ENCODE measurements around the gene ZNF609. TPM values are rescaled to one million over a fixed set of nuclear protein-coding genes. Genes with fewer than 3 reads are reported as not detected.
"Not testable (repeated sequence)": the region's sequence is repeated elsewhere in the genome, so short reads cannot be mapped to it uniquely, and the experiment has no call there.

Gene ZNF609
- total RNA-seq, 2 experiments from 2014 or later: 34.1 TPM

GRCh38 chr15:64634027-64634426 is 173.6 kb downstream of the ZNF609 start:
- ChIA-PET CTCF (interaction anchor here (1.0 to 1.1 kb wide), 3 partner anchors 10 to 16 kb away, joined by 3 to 4 read pairs (median 4); no protein-coding TSS in a partner anchor), POLR2A (interaction anchor here (0.9 to 1.3 kb wide), 3 partner anchors 10 to 17 kb away, joined by 3 to 4 read pairs (median 3); no protein-coding TSS in a partner anchor)

DNA sequence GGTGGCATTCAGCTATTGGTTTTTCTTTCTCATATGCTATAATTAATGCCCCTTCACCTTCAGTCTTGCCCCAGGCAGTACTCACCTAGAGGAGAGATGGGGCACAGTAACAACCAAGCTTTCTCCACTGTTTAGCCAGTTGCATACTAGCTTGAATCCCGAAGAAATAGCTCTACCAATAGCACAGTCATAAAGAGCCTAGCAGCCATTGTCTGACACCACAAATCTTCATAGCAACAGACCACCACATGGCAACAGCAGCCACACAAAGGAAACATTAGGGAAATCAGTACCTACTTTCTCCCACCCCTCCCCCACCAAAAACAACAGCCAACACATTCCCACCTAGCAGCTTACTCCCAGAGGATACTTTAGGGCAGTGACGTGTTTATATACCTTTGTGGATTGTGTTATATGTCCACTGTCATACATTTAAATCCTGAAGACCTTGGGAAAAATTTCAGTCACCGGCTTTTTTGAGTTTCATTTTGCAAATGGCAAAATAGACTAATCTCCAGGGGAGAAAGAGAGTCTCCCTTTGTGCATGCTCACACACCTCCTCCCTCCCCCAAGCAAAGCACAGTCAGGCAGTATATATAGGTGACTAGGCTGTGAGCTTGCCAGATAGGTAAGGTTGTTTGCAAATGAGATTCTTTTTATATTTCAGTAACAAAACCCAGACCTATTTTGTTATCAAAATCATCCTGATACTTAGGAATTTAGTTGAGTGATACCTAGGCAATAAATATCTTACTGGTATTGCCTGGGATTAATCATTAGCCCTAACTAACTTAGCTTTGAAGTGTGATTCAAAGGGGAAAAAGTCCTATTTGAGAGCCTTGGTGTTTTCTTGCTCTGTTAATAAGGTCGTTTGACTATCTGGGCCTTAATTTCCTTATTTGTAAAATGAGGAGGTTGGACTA is 174.5 kb downstream of the ZNF609 start:
- ChIA-PET CTCF (interaction anchor here (1.1 kb wide), 2 partner anchors 9 to 13 kb away, joined by 4 read pairs; no protein-coding TSS in a partner anchor), POLR2A (interaction anchor here (0.5 to 1.3 kb wide), 5 partner anchors 11 to 454 kb away, joined by 3 to 6 read pairs (median 4); no protein-coding TSS in a partner anchor)

GRCh38 chr15:64635499-64636495 is 175.4 kb downstream of the ZNF609 start:
- ChIA-PET POLR2A (interaction anchor here (0.5 kb wide), 1 partner anchor 33 kb away, joined by 6 read pairs; no protein-coding TSS in a partner anchor), CTCF (interaction anchor here (1.7 kb wide), 1 partner anchor 18 kb away, joined by 5 read pairs; no protein-coding TSS in a partner anchor)

DNA sequence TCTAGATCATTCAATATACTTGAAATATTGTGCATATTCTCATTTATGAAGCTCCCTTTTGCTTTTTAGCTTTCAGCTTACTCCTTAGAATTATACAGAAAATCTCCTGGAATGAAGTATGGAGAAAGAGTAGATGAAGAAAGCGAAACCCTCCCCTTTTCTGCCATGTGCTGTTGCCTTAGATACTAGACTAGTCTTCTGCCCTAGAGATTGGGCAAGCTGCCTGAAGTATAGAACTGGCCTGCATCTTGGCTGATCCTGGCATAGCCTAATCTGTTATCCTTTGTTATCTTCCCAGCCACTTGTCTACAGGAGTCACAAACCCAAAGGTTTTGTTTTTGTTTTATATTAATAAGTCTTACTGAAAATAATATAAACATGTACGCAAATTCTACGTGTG is 176.2 kb downstream of the ZNF609 start:
- ChIA-PET CTCF (interaction anchor here (1.7 kb wide), 1 partner anchor 17 kb away, joined by 5 read pairs; no protein-coding TSS in a partner anchor), POLR2A (no interaction called here)

- ChIA-PET CTCF (interaction anchor here (1.7 kb wide), 1 partner anchor 16 kb away, joined by 5 read pairs; no protein-coding TSS in a partner anchor), POLR2A (no interaction called here)
Observed at GRCh38 chr15:64637412-64637811, 177.0 kb downstream of the ZNF609 start.

- CTCF ChIA-PET, POLR2A ChIA-PET: not testable (repeated sequence)
Observed at GRCh38 chr15:64639744-64640143, 179.4 kb downstream of the ZNF609 start.

GRCh38 chr15:64640146-64640871 is 179.9 kb downstream of the ZNF609 start:
- CTCF ChIA-PET: interaction anchor here (0.6 kb wide), 1 partner anchor 460 kb away, joined by 3 read pairs; no protein-coding TSS in a partner anchor
- POLR2A ChIA-PET: no interaction called here

- ChIA-PET POLR2A (no interaction called here), CTCF (interaction anchor here (1.2 kb wide), 1 partner anchor 8 kb away, joined by 4 read pairs; no protein-coding TSS in a partner anchor)
Observed at GRCh38 chr15:64642875-64643274, 182.5 kb downstream of the ZNF609 start.

GRCh38 chr15:64643685-64644084 is 183.3 kb downstream of the ZNF609 start:
- POLR2A ChIA-PET: no interaction called here
- CTCF ChIA-PET: interaction anchor here (0.9 to 1.2 kb wide), 2 partner anchors 9 to 10 kb away, joined by 3 to 4 read pairs; no protein-coding TSS in a partner anchor

DNA sequence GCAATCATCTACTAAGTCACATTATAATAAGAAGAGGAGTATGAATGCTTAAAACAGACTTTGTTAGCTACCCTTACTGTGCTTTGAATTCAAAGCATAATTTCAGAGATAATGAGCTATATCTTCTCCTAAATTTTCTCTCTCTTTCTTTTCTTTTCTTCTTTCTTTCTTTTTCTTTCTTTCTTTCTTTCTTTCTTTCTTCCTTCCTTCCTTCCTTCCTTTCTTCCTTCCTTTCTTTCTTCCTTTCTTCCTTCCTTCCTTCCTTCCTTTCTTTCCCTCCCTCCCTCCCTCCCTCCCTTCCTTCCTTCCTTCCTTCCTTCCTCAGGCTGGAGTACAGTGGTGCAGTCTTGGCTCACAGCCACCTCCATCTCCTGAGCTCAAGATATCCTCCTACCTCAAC is 184.4 kb downstream of the ZNF609 start:
- CTCF ChIA-PET: interaction anchor here (0.6 kb wide), 1 partner anchor 28 kb away, joined by 3 read pairs; no protein-coding TSS in a partner anchor
- POLR2A ChIA-PET: interaction anchor here (0.6 kb wide), 1 partner anchor 229 kb away, joined by 3 read pairs; no protein-coding TSS in a partner anchor

DNA sequence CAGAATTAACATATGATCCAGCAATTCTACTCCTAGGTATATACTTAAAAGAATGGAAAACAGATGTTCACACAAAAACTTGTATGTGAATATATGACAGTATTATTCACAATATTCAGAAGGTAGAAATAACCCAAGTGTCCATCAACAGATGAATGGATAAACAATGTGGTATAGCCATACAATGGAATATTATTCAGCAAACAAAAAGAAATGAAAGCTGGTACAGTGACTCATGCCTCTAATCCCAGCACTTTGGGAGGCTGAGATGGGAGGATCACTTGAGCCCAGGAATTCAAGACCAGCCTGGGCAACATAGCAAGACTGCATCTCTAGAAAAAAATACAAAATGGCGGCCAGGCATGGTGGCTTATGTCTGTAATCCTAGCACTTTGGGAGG is 185.6 kb downstream of the ZNF609 start:
- ChIA-PET CTCF (interaction anchor here (1.2 kb wide), 1 partner anchor 41 kb away, joined by 3 read pairs; no protein-coding TSS in a partner anchor), POLR2A (no interaction called here)

GRCh38 chr15:64647367-64647766 is 187.0 kb downstream of the ZNF609 start:
- ChIA-PET CTCF (interaction anchor here (1.1 to 1.3 kb wide), 2 partner anchors 13 to 90 kb away, joined by 3 to 4 read pairs; no protein-coding TSS in a partner anchor), POLR2A (interaction anchor here (1.3 kb wide), 1 partner anchor 18 kb away, joined by 4 read pairs; no protein-coding TSS in a partner anchor)

DNA sequence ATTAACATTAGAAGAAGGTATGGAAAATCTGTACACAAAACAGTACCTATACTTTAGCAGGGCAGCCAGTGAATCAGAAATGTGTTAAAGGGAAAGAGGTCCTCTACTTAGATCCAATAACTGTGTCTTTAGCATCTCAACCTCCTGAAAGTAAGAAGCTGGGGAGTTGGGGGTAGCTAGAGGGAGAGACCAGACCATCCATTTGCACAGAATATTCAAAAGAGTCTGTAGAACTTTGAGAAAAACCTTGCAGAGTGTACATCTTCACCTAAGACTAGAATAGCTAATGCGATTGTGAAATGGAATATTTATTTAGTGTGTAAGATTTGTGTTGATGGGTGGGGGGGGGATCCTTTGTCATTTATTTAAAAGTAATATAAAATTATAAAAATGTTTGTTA is 190.2 kb downstream of the ZNF609 start:
- ChIA-PET POLR2A (no interaction called here), CTCF (interaction anchor here (0.7 to 1.0 kb wide), 2 partner anchors 12 to 1319 kb away, joined by 3 read pairs; no protein-coding TSS in a partner anchor)

DNA sequence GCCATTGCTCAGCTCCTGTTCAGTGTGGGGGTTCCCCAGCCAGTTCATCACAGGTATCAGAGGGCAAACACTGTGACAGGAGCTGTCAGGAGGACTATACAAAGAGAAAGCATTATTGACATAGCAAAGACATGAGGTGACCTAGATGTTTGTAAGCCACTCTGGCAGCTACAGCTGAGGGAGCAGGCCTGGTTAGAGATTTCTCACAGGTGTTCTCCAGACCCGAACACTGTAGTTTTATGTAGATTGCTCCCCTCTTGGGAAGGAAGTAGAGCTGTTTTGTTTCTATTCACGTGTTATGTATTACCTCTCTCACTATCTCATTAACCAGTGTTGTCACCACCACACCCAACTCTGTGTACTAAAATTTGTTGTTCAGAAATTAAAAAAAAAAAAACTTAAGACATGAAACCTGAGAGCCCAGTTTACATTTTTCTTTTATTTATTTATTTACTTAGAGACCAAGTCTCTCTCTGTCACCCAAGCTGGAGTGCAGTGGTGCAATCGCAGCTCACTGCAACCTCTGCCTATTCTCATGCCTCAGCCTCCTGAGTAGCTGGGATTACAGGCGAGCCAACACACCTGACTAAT is 191.3 kb downstream of the ZNF609 start:
- CTCF ChIA-PET: interaction anchor here (0.6 to 1.0 kb wide), 2 partner anchors 13 to 216 kb away, joined by 3 read pairs; no protein-coding TSS in a partner anchor
- POLR2A ChIA-PET: interaction anchor here (1.2 kb wide), 1 partner anchor 18 kb away, joined by 3 read pairs; no protein-coding TSS in a partner anchor

DNA sequence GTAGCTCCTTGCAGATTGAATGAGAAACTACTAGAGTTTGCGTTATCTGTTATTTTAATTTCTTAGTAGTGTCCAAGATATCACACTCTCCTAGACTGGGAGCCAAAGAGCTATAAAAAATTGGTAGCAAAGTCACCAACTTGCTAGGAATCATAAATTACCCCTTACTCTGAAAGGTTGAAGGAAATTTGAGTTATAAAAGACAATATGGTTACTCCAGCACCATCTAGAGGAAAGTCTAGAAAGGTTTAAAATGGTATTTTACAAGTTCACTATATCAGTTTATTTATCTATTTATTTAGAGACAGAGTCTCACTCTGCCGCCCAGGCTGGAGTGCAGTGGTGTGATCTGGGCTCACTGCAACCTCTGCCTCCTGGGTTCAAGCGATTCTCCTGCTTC is 193.4 kb downstream of the ZNF609 start:
- POLR2A ChIA-PET: no interaction called here
- CTCF ChIA-PET: interaction anchor here (0.6 to 1.5 kb wide), 8 partner anchors 9 to 267 kb away, joined by 3 to 5 read pairs (median 3); no protein-coding TSS in a partner anchor

GRCh38 chr15:64656508-64656907 is 196.1 kb downstream of the ZNF609 start:
- ChIA-PET POLR2A (no interaction called here), CTCF (interaction anchor here (0.9 kb wide), 1 partner anchor 72 kb away, joined by 3 read pairs; no protein-coding TSS in a partner anchor)

GRCh38 chr15:64665179-64665578 is 204.8 kb downstream of the ZNF609 start:
- POLR2A ChIA-PET: no interaction called here
- CTCF ChIA-PET: no interaction called here
